Measurements from ENCODE around the gene TPX2. TPM values are rescaled to one million over a fixed set of nuclear protein-coding genes. Genes with fewer than 3 reads are reported as not detected.

Gene TPX2
- total and polyA plus RNA-seq, 7 experiments from 2014 or later = 0.09 to 84.3 (median 0.30) TPM; not detected in 1

DNA sequence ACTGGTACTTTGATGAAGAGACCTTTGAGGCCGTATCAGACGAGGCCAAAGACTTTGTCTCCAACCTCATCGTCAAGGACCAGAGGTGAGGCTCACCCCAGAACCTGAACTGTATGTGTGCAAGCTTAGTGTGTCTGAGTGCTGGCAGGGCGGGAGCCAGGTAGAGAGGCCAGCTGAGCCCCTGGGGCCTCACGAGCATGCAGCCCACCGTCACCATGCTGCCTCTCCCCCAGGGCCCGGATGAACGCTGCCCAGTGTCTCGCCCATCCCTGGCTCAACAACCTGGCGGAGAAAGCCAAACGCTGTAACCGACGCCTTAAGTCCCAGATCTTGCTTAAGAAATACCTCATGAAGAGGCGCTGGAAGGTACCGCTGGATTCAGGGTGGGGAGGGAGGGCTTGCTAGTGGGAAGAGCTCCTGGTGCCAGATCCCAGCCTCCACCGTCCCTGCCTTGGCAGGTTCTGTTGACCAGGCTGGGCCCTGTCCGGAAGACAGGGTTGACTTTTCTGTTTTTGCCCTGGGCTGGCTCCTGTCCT lies 92.7 kb downstream of the TPX2 start:
- Histone ChIP-seq H3K4me1 (ENCODE audit: control insufficient read depth in 2 of 2, insufficient read depth in 2 of 2, low read length in 2 of 2) (no peaks in the 10 kb centered on the region), H3K27me3 (ENCODE audit: control insufficient read depth in 2 of 2, insufficient read depth in 2 of 2, low read length in 2 of 2) (no peaks in the 10 kb centered on the region), H3K9me3 (ENCODE audit: control insufficient read depth in 2 of 3, low read length in 3 of 3) (no peaks in the 10 kb centered on the region), H3K36me3 (ENCODE audit: control insufficient read depth in 2 of 3, insufficient read depth in 3 of 3, low read length in 3 of 3) (no peaks in the 10 kb centered on the region), H3K4me3 (ENCODE audit: low read length) (no peak overlapping the region), H3K27ac (ENCODE audit: low read depth, low read length) (no peak overlapping the region)
- ChIA-PET CTCF (no interaction called here), POLR2A (no interaction called here)
- Mint-ChIP-seq H3K27ac (no peak overlapping the region), H3K4me3 (no peak overlapping the region), H3K36me3 (no peaks in the 10 kb centered on the region), H3K9me3 (no peaks in the 10 kb centered on the region), H3K27me3 (peaks cover 0 to 4% (median 0%) of the 10 kb centered on the region in 5 donors), H3K4me1 (peaks cover 0 to 10% (median 0%) of the 10 kb centered on the region in 7 donors)
- DNase-seq (no peak), ATAC-seq (no peak)
- intact Hi-C loops (cut with micrococcal nuclease) = no loop called here

DNA sequence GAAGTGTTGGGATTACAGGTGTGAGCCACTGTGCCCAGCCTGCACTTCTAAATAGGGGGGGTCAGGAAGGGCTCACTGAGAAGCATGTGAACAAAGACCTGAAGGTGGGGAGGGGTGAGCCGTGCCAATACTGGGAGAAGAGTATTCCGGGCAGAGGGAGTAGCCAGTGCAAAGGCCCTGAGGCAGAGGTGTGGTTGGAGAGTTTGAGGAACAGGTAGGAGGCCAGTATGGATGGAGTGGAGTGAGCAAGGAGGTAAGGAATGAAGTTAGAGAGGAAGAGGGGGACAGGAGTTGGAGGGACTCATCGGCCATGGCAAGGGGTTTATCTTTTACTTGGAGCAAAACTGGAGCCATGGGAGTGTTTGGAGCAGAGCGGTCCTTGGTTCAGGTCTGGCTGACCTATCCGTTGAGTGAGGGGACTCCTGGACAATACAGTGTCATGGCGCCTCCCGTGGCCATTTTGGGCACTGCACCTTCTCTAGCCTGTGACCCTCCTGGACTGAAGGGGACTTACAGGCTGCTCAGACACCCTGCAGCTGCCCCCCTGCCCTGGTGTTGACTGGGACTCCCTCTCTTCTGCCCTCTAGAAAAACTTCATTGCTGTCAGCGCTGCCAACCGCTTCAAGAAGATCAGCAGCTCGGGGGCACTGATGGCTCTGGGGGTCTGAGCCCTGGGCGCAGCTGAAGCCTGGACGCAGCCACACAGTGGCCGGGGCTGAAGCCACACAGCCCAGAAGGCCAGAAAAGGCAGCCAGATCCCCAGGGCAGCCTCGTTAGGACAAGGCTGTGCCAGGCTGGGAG lies 94.2 kb downstream of the TPX2 start:
- ChIA-PET CTCF (no interaction called here), POLR2A (no interaction called here)
- DNase-seq (peak in 6 of 9 donors; percentile 17 to 68 (median 27)), ATAC-seq (peak; percentile 48)
- no peaks in the 10 kb centered on the region for H3K4me1 ChIP-seq (ENCODE audit: control insufficient read depth in 2 of 2, insufficient read depth in 2 of 2, low read length in 2 of 2)
- H3K4me1 Mint-ChIP-seq = peaks cover 0 to 10% (median 0%) of the 10 kb centered on the region in 7 donors
- H3K36me3 ChIP-seq (ENCODE audit: control insufficient read depth in 2 of 3, insufficient read depth in 3 of 3, low read length in 3 of 3) = no peaks in the 10 kb centered on the region
- intact Hi-C loops (cut with micrococcal nuclease) = no loop called here
- H3K27me3 Mint-ChIP-seq = peaks cover 0 to 4% (median 0%) of the 10 kb centered on the region in 5 donors
- no peaks in the 10 kb centered on the region for H3K27me3 ChIP-seq (ENCODE audit: control insufficient read depth in 2 of 2, insufficient read depth in 2 of 2, low read length in 2 of 2)
- H3K27ac Mint-ChIP-seq = no peak overlapping the region
- H3K4me3 ChIP-seq (ENCODE audit: low read length) = no peak overlapping the region
- H3K4me3 Mint-ChIP-seq = no peak overlapping the region
- no peak overlapping the region for H3K27ac ChIP-seq (ENCODE audit: low read depth, low read length)
- H3K9me3 ChIP-seq (ENCODE audit: control insufficient read depth in 2 of 3, low read length in 3 of 3) = no peaks in the 10 kb centered on the region
- H3K36me3 Mint-ChIP-seq = no peaks in the 10 kb centered on the region
- H3K9me3 Mint-ChIP-seq = no peaks in the 10 kb centered on the region

DNA sequence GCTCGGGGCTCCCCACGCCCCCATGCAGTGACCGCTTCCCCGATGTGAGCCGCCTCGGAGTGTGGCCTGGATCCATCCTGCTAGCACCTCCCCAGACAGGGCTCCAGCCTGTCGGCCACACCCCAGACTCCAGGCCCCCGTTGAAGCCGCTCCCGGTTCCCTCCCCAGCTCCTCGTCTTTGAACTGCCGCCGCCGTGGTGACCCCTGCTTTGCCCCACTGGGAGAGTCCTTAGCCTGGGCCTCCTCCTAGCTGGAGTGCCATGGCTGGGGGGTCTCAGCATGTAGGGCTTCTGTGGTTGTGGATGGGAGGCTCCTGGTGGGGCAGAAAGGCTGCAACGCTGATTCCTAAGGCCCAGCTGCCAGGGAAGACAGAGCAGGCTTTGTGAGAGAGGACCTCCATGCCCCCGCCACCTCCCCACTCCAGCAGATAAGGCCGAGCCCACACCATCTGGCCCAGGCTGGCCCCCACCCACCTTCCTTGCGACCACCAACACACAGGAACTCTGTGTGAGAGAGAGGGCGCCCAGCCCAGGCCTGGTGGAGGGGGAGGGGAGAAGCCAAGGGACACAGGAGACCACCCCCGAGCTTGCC lies 94.9 kb downstream of the TPX2 start:
- POLR2A ChIA-PET = no interaction called here
- Mint-ChIP-seq H3K4me3 (no peak overlapping the region), H3K36me3 (no peaks in the 10 kb centered on the region), H3K27ac (peak overlapping the region in 1 of 9 donors; percentile 4), H3K9me3 (no peaks in the 10 kb centered on the region), H3K4me1 (peaks cover 0 to 10% (median 0%) of the 10 kb centered on the region in 7 donors), H3K27me3 (peaks cover 0 to 4% (median 0%) of the 10 kb centered on the region in 5 donors)
- no peak overlapping the region for H3K4me3 ChIP-seq (ENCODE audit: low read length)
- CTCF ChIA-PET = no interaction called here
- H3K27me3 ChIP-seq (ENCODE audit: control insufficient read depth in 2 of 2, insufficient read depth in 2 of 2, low read length in 2 of 2) = no peaks in the 10 kb centered on the region
- no peaks in the 10 kb centered on the region for H3K4me1 ChIP-seq (ENCODE audit: control insufficient read depth in 2 of 2, insufficient read depth in 2 of 2, low read length in 2 of 2)
- ATAC-seq (no peak), DNase-seq (no peak)
- H3K36me3 ChIP-seq (ENCODE audit: control insufficient read depth in 2 of 3, insufficient read depth in 3 of 3, low read length in 3 of 3) = no peaks in the 10 kb centered on the region
- intact Hi-C loops (cut with micrococcal nuclease) = no loop called here
- no peak overlapping the region for H3K27ac ChIP-seq (ENCODE audit: low read depth, low read length)
- no peaks in the 10 kb centered on the region for H3K9me3 ChIP-seq (ENCODE audit: control insufficient read depth in 2 of 3, low read length in 3 of 3)

DNA sequence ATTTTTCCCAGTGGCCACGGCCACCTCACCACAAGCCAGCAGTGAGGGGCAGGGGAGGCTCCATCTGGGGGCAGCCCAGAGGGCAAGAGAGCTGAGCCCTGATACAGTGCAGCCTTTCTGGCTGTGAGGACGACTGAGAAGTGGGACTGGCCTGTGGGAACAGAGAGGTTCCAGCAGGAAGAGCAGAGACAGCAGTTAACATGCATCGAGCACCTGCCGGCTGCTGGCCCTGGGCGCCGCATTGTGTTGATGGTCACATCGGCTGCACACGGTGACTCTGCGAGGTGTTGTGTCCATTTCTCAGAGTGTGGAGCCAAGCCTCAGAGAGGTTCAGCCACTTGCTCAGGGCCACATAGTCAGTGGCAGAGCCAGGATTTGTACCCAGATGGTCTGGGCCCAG lies 96.5 kb downstream of the TPX2 start:
- H3K27ac Mint-ChIP-seq = peak overlapping the region in 1 of 9 donors; percentile 18
- POLR2A ChIA-PET = no interaction called here

DNA sequence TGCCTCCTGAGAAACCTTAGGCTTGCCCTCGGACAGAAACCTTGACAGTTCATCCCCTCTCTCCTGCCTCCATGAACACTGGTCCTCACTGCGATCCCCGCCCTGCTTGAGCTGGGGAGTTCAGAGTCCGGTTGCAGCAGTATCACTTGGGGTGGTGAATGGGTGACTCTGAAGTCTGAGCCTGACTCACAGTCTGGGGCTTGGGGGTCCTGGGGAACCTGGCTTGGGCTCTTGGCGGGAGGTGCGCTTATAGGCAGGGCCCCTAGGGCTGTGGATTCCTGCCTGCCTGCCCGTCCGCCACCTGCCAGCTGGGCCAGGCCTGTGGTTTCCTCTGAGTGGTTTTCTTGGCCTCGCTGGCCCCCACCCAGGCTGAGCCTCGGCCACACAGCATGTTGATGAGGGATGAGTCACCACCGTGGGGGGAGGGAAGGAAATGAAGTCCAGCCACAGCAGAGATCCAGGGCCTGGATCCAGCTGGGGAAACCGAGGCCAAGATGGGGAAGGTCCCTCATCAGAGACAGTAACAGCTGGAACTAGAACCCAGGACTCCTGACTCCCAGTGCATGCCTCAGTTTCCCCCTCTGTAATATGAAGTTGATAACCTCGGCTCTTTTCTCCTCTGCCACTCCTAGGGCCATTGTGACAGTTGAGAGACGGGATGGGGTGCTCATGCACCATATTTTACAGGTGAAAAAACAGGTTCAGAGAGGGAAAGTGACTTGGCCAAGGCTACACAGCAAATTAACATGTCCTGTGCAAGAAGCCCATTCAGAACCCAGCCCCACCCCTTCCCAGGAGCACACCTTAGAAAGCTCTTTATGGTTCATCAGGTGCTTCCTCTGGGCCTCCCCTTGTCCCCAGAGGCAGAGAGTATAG lies 97.1 kb downstream of the TPX2 start:
- no peaks in the 10 kb centered on the region for H3K9me3 Mint-ChIP-seq
- ATAC-seq = peak; percentile 88
- H3K27me3 ChIP-seq (ENCODE audit: control insufficient read depth in 2 of 2, insufficient read depth in 2 of 2, low read length in 2 of 2) = no peaks in the 10 kb centered on the region
- H3K36me3 Mint-ChIP-seq = no peaks in the 10 kb centered on the region
- H3K4me3 ChIP-seq (ENCODE audit: low read length) = no peak overlapping the region
- ChIA-PET CTCF (interaction anchor here (0.6 kb wide), 1 partner anchor 27 kb away, joined by 3 read pairs; no protein-coding TSS in a partner anchor), POLR2A (no interaction called here)
- peak overlapping the region in 1 of 9 donors; percentile 18 for H3K27ac Mint-ChIP-seq
- H3K4me3 Mint-ChIP-seq = no peak overlapping the region
- H3K4me1 ChIP-seq (ENCODE audit: control insufficient read depth in 2 of 2, insufficient read depth in 2 of 2, low read length in 2 of 2) = no peaks in the 10 kb centered on the region
- no peaks in the 10 kb centered on the region for H3K9me3 ChIP-seq (ENCODE audit: control insufficient read depth in 2 of 3, low read length in 3 of 3)
- DNase-seq = peak in 1 of 9 donors; percentile 36
- no peaks in the 10 kb centered on the region for H3K36me3 ChIP-seq (ENCODE audit: control insufficient read depth in 2 of 3, insufficient read depth in 3 of 3, low read length in 3 of 3)
- intact Hi-C loops (cut with micrococcal nuclease) = no loop called here
- no peak overlapping the region for H3K27ac ChIP-seq (ENCODE audit: low read depth, low read length)
- peaks cover 0 to 10% (median 0%) of the 10 kb centered on the region in 7 donors for H3K4me1 Mint-ChIP-seq
- peaks cover 0 to 4% (median 0%) of the 10 kb centered on the region in 5 donors for H3K27me3 Mint-ChIP-seq

More for the DNA sequence above, 96.5 kb downstream of the TPX2 start:
- peaks cover 0 to 4% (median 0%) of the 10 kb centered on the region in 5 donors for H3K27me3 Mint-ChIP-seq
- H3K4me1 Mint-ChIP-seq = peaks cover 0 to 10% (median 0%) of the 10 kb centered on the region in 7 donors
- DNase-seq = no peak
- Histone ChIP-seq H3K27me3 (ENCODE audit: control insufficient read depth in 2 of 2, insufficient read depth in 2 of 2, low read length in 2 of 2) (no peaks in the 10 kb centered on the region), H3K4me3 (ENCODE audit: low read length) (no peak overlapping the region), H3K27ac (ENCODE audit: low read depth, low read length) (no peak overlapping the region), H3K4me1 (ENCODE audit: control insufficient read depth in 2 of 2, insufficient read depth in 2 of 2, low read length in 2 of 2) (no peaks in the 10 kb centered on the region), H3K36me3 (ENCODE audit: control insufficient read depth in 2 of 3, insufficient read depth in 3 of 3, low read length in 3 of 3) (no peaks in the 10 kb centered on the region), H3K9me3 (ENCODE audit: control insufficient read depth in 2 of 3, low read length in 3 of 3) (no peaks in the 10 kb centered on the region)
- no peak overlapping the region for H3K4me3 Mint-ChIP-seq
- H3K36me3 Mint-ChIP-seq = no peaks in the 10 kb centered on the region
- no peak for ATAC-seq
- CTCF ChIA-PET = no interaction called here
- no peaks in the 10 kb centered on the region for H3K9me3 Mint-ChIP-seq
- intact Hi-C loops (cut with micrococcal nuclease) = no loop called here

DNA sequence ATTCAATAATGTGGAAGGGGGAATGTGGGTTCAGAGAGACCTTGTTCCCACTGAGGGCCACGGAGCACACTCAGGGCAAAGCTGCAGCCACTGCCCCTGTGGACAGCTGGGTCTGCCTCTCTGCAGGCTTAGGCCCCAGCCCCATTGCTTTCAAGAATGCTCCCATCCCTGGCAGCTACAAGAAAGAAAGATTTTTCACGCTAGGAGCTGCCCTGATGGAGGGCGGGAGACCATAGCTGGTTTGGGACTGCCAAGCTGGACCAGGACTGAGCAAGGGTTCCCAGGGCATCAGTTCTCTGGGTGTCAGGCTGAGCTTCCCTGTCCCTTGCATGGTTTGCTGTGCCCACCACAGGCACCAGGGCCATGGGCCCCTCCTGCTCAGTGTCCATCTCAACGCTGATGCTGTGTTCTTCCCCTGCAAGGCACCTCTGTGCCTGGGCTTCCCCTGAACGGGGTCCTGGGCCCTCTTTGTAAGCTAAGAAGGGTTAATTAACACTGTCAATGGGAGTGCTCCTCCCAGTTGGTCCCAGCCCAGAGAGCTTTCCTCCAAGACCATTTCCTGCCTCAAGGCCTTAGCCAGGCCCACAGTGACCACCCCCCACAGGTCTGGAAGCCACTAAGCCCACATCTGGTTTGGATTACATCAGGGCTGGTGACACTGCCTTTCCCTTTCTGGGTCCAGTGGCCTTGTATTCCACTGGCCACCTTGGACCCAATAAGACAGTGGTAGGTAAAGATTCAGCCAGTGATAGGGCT lies 97.9 kb downstream of the TPX2 start:
- Mint-ChIP-seq H3K36me3 (no peaks in the 10 kb centered on the region), H3K4me1 (peaks cover 0 to 10% (median 0%) of the 10 kb centered on the region in 7 donors), H3K27me3 (peaks cover 0 to 4% (median 0%) of the 10 kb centered on the region in 5 donors), H3K4me3 (no peak overlapping the region), H3K27ac (no peak overlapping the region), H3K9me3 (no peaks in the 10 kb centered on the region)
- intact Hi-C loops (cut with micrococcal nuclease) = no loop called here
- Histone ChIP-seq H3K36me3 (ENCODE audit: control insufficient read depth in 2 of 3, insufficient read depth in 3 of 3, low read length in 3 of 3) (no peaks in the 10 kb centered on the region), H3K27me3 (ENCODE audit: control insufficient read depth in 2 of 2, insufficient read depth in 2 of 2, low read length in 2 of 2) (no peaks in the 10 kb centered on the region), H3K27ac (ENCODE audit: low read depth, low read length) (no peak overlapping the region), H3K9me3 (ENCODE audit: control insufficient read depth in 2 of 3, low read length in 3 of 3) (no peaks in the 10 kb centered on the region), H3K4me1 (ENCODE audit: control insufficient read depth in 2 of 2, insufficient read depth in 2 of 2, low read length in 2 of 2) (no peaks in the 10 kb centered on the region), H3K4me3 (ENCODE audit: low read length) (no peak overlapping the region)
- POLR2A ChIA-PET = no interaction called here
- CTCF ChIA-PET = interaction anchor here (0.6 to 2.1 kb wide), 3 partner anchors 10 to 186 kb away, joined by 3 to 8 read pairs (median 4); no protein-coding TSS in a partner anchor
- DNase-seq = no peak
- no peak for ATAC-seq
